Neuronal stem cell (in vitro differentiated cells): Measurements from ENCODE around the gene POLE.

Experiments used
- DNase-seq: peaks from one replicate; pipeline ENCODE4 v3.0.0-alpha.2; 2013; ENCODE audit warnings: low spot score
- H2AFZ ChIP-seq: one replicate; pipeline ENCODE4 v1.6.1; 2013; ENCODE audit warnings: mild to moderate bottlenecking, low read length, inconsistent platforms
- H2AK5ac ChIP-seq: 2 replicates; pipeline ENCODE4 v1.6.1; 2013; ENCODE audit warnings: low read depth, mild to moderate bottlenecking, inconsistent platforms, low read length, moderate library complexity, mixed read lengths
- H2BK120ac ChIP-seq: 2 replicates; pipeline ENCODE4 v1.6.1; 2013; ENCODE audit warnings: low read depth, mild to moderate bottlenecking, inconsistent platforms, low read length, moderate library complexity, mixed read lengths
- H2BK12ac ChIP-seq: one replicate; pipeline ENCODE4 v1.6.1; 2013; ENCODE audit warnings: low read length, inconsistent platforms
- H2BK15ac ChIP-seq: 2 replicates; pipeline ENCODE4 v1.6.1; 2013; ENCODE audit warnings: mild to moderate bottlenecking, low read length, inconsistent platforms, mixed read lengths
- H2BK5ac ChIP-seq: one replicate; pipeline ENCODE4 v1.6.1; 2013; ENCODE audit warnings: inconsistent platforms, mild to moderate bottlenecking, low read length, moderate library complexity
- H3K14ac ChIP-seq: one replicate; pipeline ENCODE4 v1.6.1; 2013; ENCODE audit warnings: low read length, inconsistent platforms
- H3K18ac ChIP-seq: 2 replicates; pipeline ENCODE4 v1.6.1; 2013; ENCODE audit warnings: low read length, inconsistent platforms
- H3K23ac ChIP-seq: 2 replicates; pipeline ENCODE4 v1.6.1; 2013; ENCODE audit warnings: low read depth, mild to moderate bottlenecking, mixed read lengths, low read length, inconsistent platforms; ENCODE audit not compliant: poor library complexity
- H3K27ac ChIP-seq: replicated peaks from 3 replicates; pipeline ENCODE4 v1.5.1; 2013; ENCODE audit warnings: low read length, inconsistent platforms
- H3K27me3 ChIP-seq, 3 experiments: 2 replicates each; pipeline ENCODE4 v1.6.1; 2013; ENCODE audit warnings: low read length in 3 of 3, mild to moderate bottlenecking in 2 of 3, inconsistent platforms in 1 of 3, low read depth in 1 of 3, mixed read lengths in 1 of 3, moderate library complexity in 1 of 3; ENCODE audit not compliant: control insufficient read depth in 3 of 3, insufficient read depth in 3 of 3
- H3K36me3 ChIP-seq, 2 donors: replicated peaks in 1 of 2; 2 replicates each; pipeline ENCODE4 v1.6.1; 2013; ENCODE audit warnings: low read length in 2 of 2; ENCODE audit not compliant: control insufficient read depth in 2 of 2, insufficient read depth in 2 of 2
- H3K4ac ChIP-seq: 2 replicates; pipeline ENCODE4 v1.6.1; 2013; ENCODE audit warnings: inconsistent platforms, mild to moderate bottlenecking, low read length, moderate library complexity
- H3K4me1 ChIP-seq, 2 donors: 1 replicate in 1 of 2; 2 replicates in 1 of 2; pipeline ENCODE4 v1.6.1; 2013; ENCODE audit warnings: low read length in 2 of 2, low read depth in 1 of 2; ENCODE audit not compliant: control insufficient read depth in 2 of 2, insufficient read depth in 1 of 2
- H3K4me2 ChIP-seq: one replicate; pipeline ENCODE4 v1.6.1; 2013; ENCODE audit warnings: mild to moderate bottlenecking, low read length, inconsistent platforms; ENCODE audit not compliant: insufficient read depth, poor library complexity, severe bottlenecking
- H3K4me3 ChIP-seq, 2 donors: 2 replicates each; pipeline ENCODE4 v1.5.1; 2013; ENCODE audit warnings: low read length in 2 of 2, mild to moderate bottlenecking in 2 of 2, inconsistent platforms in 1 of 2, moderate library complexity in 1 of 2
- H3K79me1 ChIP-seq: one replicate; pipeline ENCODE4 v1.6.1; 2013; ENCODE audit warnings: low read depth, mild to moderate bottlenecking, inconsistent platforms, low read length, moderate library complexity
- H3K9ac ChIP-seq: one replicate; pipeline ENCODE4 v1.6.1; 2013; ENCODE audit warnings: mild to moderate bottlenecking, low read depth, low read length, inconsistent platforms; ENCODE audit not compliant: poor library complexity
- H3K9me3 ChIP-seq, 2 donors: replicated peaks in 1 of 2; 2 replicates each; pipeline versions ENCODE3 to v1.6.1; 2013; ENCODE audit warnings: low read length in 2 of 2, mild to moderate bottlenecking in 2 of 2, inconsistent platforms in 1 of 2, low read depth in 1 of 2, mixed read lengths in 1 of 2, moderate library complexity in 1 of 2; ENCODE audit not compliant: control insufficient read depth in 2 of 2, insufficient read depth in 1 of 2
- H4K8ac ChIP-seq: one replicate; pipeline ENCODE4 v1.6.1; 2013; ENCODE audit warnings: low read depth, mild to moderate bottlenecking, inconsistent platforms, low read length, moderate library complexity
- H4K91ac ChIP-seq: one replicate; pipeline ENCODE4 v1.6.1; 2013; ENCODE audit warnings: low read length, low read depth, mild to moderate bottlenecking, inconsistent platforms; ENCODE audit not compliant: poor library complexity
- WGBS, 2 donors: extraction: QIAGEN DNeasy Blood & Tissue Kit; methylation state at CpG; one replicate each; pipeline ENCODE4 v1.1.7; 2013; ENCODE audit warnings: missing lambda C conversion rate in 2 of 2, mixed read lengths in 1 of 2; ENCODE audit not compliant: insufficient read length in 2 of 2, insufficient replicate concordance in 1 of 2; ENCODE audit errors: extremely low coverage in 2 of 2; 5-methylcytosine and 5-hydroxymethylcytosine counted together

POLE gene

GRCh38 chr12:132606927-132607326 lies 80.2 kb downstream of the POLE start:
- Histone ChIP-seq H3K36me3 (no peaks in the 10 kb centered on the region), H3K27me3 (peaks cover 3 to 36% (median 29%) of the 10 kb centered on the region in 3 experiments), H3K9ac (no peak overlapping the region), H4K91ac (no peak overlapping the region), H3K4me1 (peaks cover 16 to 40% of the 10 kb centered on the region in 2 donors), H3K18ac (peak overlapping the region; percentile 13), H3K4me2 (no peak overlapping the region), H3K14ac (no peak overlapping the region), H2AFZ (no peak overlapping the region), H3K27ac (no peak overlapping the region), H3K4me3 (no peak overlapping the region), H2BK5ac (no peak overlapping the region), H3K9me3 (peaks cover 3 to 11% of the 10 kb centered on the region in 2 donors), H2AK5ac (peak overlapping the region; percentile 50), H4K8ac (no peak overlapping the region), H2BK120ac (no peak overlapping the region), H3K4ac (no peak overlapping the region), H3K23ac (no peak overlapping the region), H2BK12ac (peak overlapping the region; percentile 82), H3K79me1 (no peaks in the 10 kb centered on the region), H2BK15ac (peak overlapping the region; percentile 67)
- no peak for DNase-seq
- no CpG with 5 or more reads among the region's 19 CpGs for WGBS, 2 donors

GRCh38 chr12:132606466-132606865 lies 80.7 kb downstream of the POLE start:
- WGBS, 2 donors: no CpG with 5 or more reads among the region's 16 CpGs
- Histone ChIP-seq H3K4me1 (peaks cover 16 to 43% of the 10 kb centered on the region in 2 donors), H4K91ac (no peak overlapping the region), H2AFZ (no peak overlapping the region), H3K18ac (no peak overlapping the region), H2BK15ac (no peak overlapping the region), H3K23ac (peak overlapping the region; percentile 35), H3K36me3 (no peaks in the 10 kb centered on the region), H2BK12ac (no peak overlapping the region), H3K27me3 (peaks cover 2 to 31% (median 29%) of the 10 kb centered on the region in 3 experiments), H3K9ac (no peak overlapping the region), H3K27ac (no peak overlapping the region), H2AK5ac (no peak overlapping the region), H2BK5ac (peak overlapping the region; percentile 53), H4K8ac (no peak overlapping the region), H3K14ac (no peak overlapping the region), H3K4me3 (no peak overlapping the region), H2BK120ac (no peak overlapping the region), H3K4ac (no peak overlapping the region), H3K9me3 (peaks cover 1 to 6% of the 10 kb centered on the region in 2 donors), H3K4me2 (no peak overlapping the region), H3K79me1 (no peaks in the 10 kb centered on the region)
- no peak for DNase-seq

- H3K27me3 ChIP-seq: peaks cover 0 to 31% (median 29%) of the 10 kb centered on the region in 3 experiments
- H3K4ac ChIP-seq: no peak overlapping the region
- peaks cover 16 to 44% of the 10 kb centered on the region in 2 donors for H3K4me1 ChIP-seq
- no peak overlapping the region for H3K14ac ChIP-seq
- WGBS, 2 donors: no CpG with 5 or more reads among the region's 18 CpGs
- no peak overlapping the region for H2BK120ac ChIP-seq
- no peak overlapping the region for H3K4me2 ChIP-seq
- no peak overlapping the region for H3K4me3 ChIP-seq
- H3K36me3 ChIP-seq: no peaks in the 10 kb centered on the region
- peak overlapping the region; percentile 71 for H3K18ac ChIP-seq
- H4K8ac ChIP-seq: no peak overlapping the region
- no peak overlapping the region for H3K27ac ChIP-seq
- peaks cover 0 to 3% of the 10 kb centered on the region in 2 donors for H3K9me3 ChIP-seq
- H3K23ac ChIP-seq: peak overlapping the region; percentile 31
- H2AK5ac ChIP-seq: peak overlapping the region; percentile 88
- H4K91ac ChIP-seq: no peak overlapping the region
- H3K79me1 ChIP-seq: no peaks in the 10 kb centered on the region
- no peak overlapping the region for H2BK15ac ChIP-seq
- DNase-seq: no peak
- H2BK5ac ChIP-seq: peak overlapping the region; percentile 53
- no peak overlapping the region for H2BK12ac ChIP-seq
- H3K9ac ChIP-seq: no peak overlapping the region
- H2AFZ ChIP-seq: no peak overlapping the region
These were observed 81.2 kb downstream of the POLE start for GRCh38 chr12:132605892-132606291.

GRCh38 chr12:132604668-132605441 lies 82.3 kb downstream of the POLE start:
- H3K4me1 ChIP-seq: peaks cover 21 to 43% of the 10 kb centered on the region in 2 donors
- H2BK120ac ChIP-seq: no peak overlapping the region
- no peaks in the 10 kb centered on the region for H3K36me3 ChIP-seq
- H3K18ac ChIP-seq: peak overlapping the region; percentile 90
- H3K14ac ChIP-seq: peak overlapping the region; percentile 25
- no peak overlapping the region for H2AFZ ChIP-seq
- no peaks in the 10 kb centered on the region for H3K79me1 ChIP-seq
- H3K9ac ChIP-seq: peak overlapping the region; percentile 7
- H2BK15ac ChIP-seq: peak overlapping the region; percentile 61
- no peak for DNase-seq
- H4K8ac ChIP-seq: no peak overlapping the region
- no CpG with 5 or more reads among the region's 16 CpGs for WGBS, 2 donors
- peaks cover 0 to 40% (median 22%) of the 10 kb centered on the region in 3 experiments for H3K27me3 ChIP-seq
- no peak overlapping the region for H3K4me2 ChIP-seq
- H2AK5ac ChIP-seq: peak overlapping the region; percentile 79
- peak overlapping the region; percentile 45 for H3K23ac ChIP-seq
- H4K91ac ChIP-seq: no peak overlapping the region
- H3K4ac ChIP-seq: no peak overlapping the region
- H3K4me3 ChIP-seq: no peak overlapping the region
- no peaks in the 10 kb centered on the region for H3K9me3 ChIP-seq
- no peak overlapping the region for H2BK12ac ChIP-seq
- peak overlapping the region; percentile 39 for H2BK5ac ChIP-seq
- H3K27ac ChIP-seq: no peak overlapping the region
